ENCODE results near the gene MICALL1. TPM values are rescaled to one million over a fixed set of nuclear protein-coding genes. Genes with fewer than 3 reads are reported as not detected.
"Not testable (repeated sequence)": the region's sequence is repeated elsewhere in the genome, so short reads cannot be mapped to it uniquely, and the experiment has no call there.

Gene MICALL1
- total RNA-seq, 1 donor: 24.7 TPM

- no peak for TF ChIP-seq CTCF (IDR thresholded peaks at IDR 0.05; ENCODE audit: insufficient read depth, low read length)
- no peak overlapping the region for H3K4me3 ChIP-seq (ENCODE audit: low read depth, low read length)
- DNase-seq (ENCODE audit: low read depth): no peak
Observed at GRCh38 chr22:37951305-37951704, 45.2 kb downstream of the MICALL1 start.

- peak overlapping the region; percentile 99 for H3K4me3 ChIP-seq (ENCODE audit: low read depth, low read length)
- not testable (repeated sequence) for DNase-seq (ENCODE audit: low read depth)
Observed at GRCh38 chr22:37952629-37953028, 46.5 kb downstream of the MICALL1 start.

- DNase-seq (ENCODE audit: low read depth): no peak
- peak overlapping the region; percentile 99 for H3K4me3 ChIP-seq (ENCODE audit: low read depth, low read length)
- TF ChIP-seq CTCF (IDR thresholded peaks at IDR 0.05; ENCODE audit: insufficient read depth, low read length): no peak
Observed at GRCh38 chr22:37953062-37953436, 47.0 kb downstream of the MICALL1 start.

- DNase-seq (ENCODE audit: low read depth): peak; percentile 95
Observed at GRCh38 chr22:37953437-37954179, 47.5 kb downstream of the MICALL1 start, which contains the start of the genes C22orf23 and POLR2F. Gene C22orf23, minus strand, starts transcription at chr22:37953601. Its CDS starts 452 bp downstream, at chr22:37953149. Gene POLR2F, plus strand, starts transcription at chr22:37953699. Its CDS starts 89 bp downstream, at chr22:37953788.

GRCh38 chr22:37954686-37955085 is 48.6 kb downstream of the MICALL1 start:
- no peak for TF ChIP-seq CTCF (IDR thresholded peaks at IDR 0.05; ENCODE audit: insufficient read depth, low read length)
- no peak for DNase-seq (ENCODE audit: low read depth)
- H3K4me3 ChIP-seq (ENCODE audit: low read depth, low read length): peak overlapping the region; percentile 99

More at GRCh38 chr22:37953437-37954179, 47.5 kb downstream of the MICALL1 start, which contains the start of the genes C22orf23 and POLR2F:
- H3K4me3 ChIP-seq (ENCODE audit: low read depth, low read length): peak within 1 kb of the TSS; percentile 99
- no peak for TF ChIP-seq CTCF (IDR thresholded peaks at IDR 0.05; ENCODE audit: insufficient read depth, low read length)

GRCh38 chr22:37955825-37956397 is 49.8 kb downstream of the MICALL1 start:
- not testable (repeated sequence) for DNase-seq (ENCODE audit: low read depth); H3K4me3 ChIP-seq (ENCODE audit: low read depth, low read length)

- no peak for TF ChIP-seq CTCF (IDR thresholded peaks at IDR 0.05; ENCODE audit: insufficient read depth, low read length)
- no peak for DNase-seq (ENCODE audit: low read depth)
- H3K4me3 ChIP-seq (ENCODE audit: low read depth, low read length): no peak overlapping the region
Observed at GRCh38 chr22:37957232-37957631, 51.1 kb downstream of the MICALL1 start.

Measured in fibroblast of the aortic adventitia (primary cell).